HG02571 (cell line): ENCODE measurements around the gene PEX14.
"Not testable (repeated sequence)": the region's sequence is repeated elsewhere in the genome, so short reads cannot be mapped to it uniquely, and the experiment has no call there.

ENCODE experiments used
- ATAC-seq: cut with Tn5 transposase; IDR thresholded peaks from one replicate; pipeline ENCODE4 v1.9.1; 2021; ENCODE audit warnings: mild to moderate bottlenecking, moderate library complexity; ENCODE audit not compliant: unreplicated experiment

Gene PEX14

GRCh38 chr1:10450156-10450814, 24.5 kb upstream of the PEX14 start:
- ATAC-seq = no peak

DNA sequence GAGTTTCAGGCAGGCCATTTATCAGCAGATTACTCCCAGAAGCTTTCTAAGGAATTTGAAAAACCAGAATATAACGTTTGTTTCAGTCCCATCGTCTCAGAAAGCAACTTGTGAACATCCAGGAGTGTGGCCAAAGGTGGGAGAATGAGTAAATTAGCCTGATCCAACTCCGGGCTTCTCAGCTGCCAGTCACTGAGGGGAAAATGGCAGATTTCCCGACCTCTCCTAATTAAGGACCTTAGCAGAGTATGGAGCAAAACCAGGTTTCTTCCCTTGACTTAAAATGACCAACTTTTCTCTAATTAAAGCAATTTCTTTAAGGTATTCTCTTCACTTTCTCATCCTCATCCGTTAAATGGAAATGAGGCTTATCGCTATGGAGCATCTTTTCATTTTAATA, 23.9 kb upstream of the PEX14 start:
- no peak for ATAC-seq

GRCh38 chr1:10451287-10451686, 23.5 kb upstream of the PEX14 start:
- no peak for ATAC-seq

DNA sequence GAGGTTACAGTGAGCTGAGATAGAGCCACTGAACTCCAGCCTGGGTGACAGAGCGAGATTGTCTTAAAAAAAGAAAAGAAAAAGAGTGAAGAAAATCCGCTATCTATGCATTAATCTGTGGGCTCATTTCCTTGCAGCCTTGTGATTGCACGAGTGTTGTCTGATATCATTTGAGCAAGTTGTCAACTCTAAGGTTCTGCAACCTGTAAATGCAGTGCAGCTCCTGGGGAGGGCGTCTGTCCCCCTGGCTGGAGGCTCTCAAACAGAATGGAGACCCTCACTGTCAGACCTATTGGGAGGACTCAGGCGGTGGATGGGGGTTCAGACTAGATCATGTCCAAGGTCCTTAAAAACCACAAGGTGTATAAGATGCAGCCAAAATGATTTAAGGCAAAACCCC, 18.7 kb upstream of the PEX14 start:
- ATAC-seq = no peak

GRCh38 chr1:10456661-10457060, 18.1 kb upstream of the PEX14 start:
- ATAC-seq = no peak

- not testable (repeated sequence) for ATAC-seq
Observed at GRCh38 chr1:10457462-10457861, 17.3 kb upstream of the PEX14 start.

DNA sequence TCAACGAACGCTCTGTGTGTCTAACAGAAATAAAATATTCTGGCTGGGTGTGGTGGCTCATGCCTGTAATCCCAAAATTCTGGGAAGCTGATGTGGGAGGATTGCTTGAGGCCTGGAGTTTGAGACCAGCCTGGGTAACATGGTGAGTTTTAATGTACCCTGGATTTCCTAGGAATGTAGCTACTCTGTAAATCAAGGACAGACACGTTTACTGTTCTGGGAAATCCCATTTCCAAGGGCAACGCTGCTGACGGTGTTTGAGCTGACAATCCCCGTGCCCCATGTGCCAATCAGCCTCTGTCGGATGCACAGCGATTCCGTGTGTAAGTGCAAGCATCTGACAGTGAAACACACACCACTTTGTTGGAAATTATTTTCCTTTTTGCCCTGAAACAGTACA, 16.9 kb upstream of the PEX14 start:
- no peak for ATAC-seq

GRCh38 chr1:10459184-10459583, 15.6 kb upstream of the PEX14 start:
- ATAC-seq = no peak

DNA sequence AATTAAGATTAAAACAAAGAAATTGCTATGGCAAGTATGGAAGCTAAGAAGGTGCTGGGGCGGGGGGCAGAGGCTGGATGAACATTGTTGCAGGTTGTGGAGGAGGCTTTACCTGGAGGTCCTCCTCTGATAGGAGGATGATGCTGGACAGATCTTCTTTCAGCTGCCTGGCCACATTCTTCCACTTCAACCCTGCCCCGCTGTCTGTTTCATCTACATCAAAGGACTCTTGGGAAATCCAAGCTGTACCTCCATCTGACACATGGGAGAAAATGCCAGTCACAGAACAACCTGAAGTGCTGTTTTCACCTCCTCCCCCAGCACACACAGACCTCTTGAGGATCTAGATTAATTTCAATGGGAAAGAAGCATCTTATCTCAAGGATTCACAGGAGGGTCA, 7.7 kb upstream of the PEX14 start:
- ATAC-seq = no peak

DNA sequence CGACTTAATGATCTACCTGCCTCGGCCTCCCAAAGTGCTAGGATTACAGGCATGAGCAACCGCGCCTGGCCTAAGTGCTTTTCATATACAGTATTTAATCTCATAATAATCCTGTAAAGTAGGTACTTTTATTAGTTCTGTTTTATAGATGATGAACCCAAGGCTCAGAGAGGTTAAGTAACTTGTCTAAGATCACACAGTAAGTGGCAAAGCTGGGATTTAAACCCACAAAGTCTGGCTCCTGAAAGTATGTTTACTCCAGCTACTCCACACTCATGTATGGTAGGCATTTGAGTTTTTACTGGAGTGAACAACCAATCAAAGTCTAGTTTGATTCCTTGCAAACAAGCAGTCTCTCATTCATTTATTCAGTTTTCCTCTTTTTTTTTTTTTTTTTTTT, 4.7 kb upstream of the PEX14 start:
- no peak for ATAC-seq

- ATAC-seq = peak; percentile 5
Observed at GRCh38 chr1:10471411-10472219, 3.1 kb upstream of the PEX14 start.

DNA sequence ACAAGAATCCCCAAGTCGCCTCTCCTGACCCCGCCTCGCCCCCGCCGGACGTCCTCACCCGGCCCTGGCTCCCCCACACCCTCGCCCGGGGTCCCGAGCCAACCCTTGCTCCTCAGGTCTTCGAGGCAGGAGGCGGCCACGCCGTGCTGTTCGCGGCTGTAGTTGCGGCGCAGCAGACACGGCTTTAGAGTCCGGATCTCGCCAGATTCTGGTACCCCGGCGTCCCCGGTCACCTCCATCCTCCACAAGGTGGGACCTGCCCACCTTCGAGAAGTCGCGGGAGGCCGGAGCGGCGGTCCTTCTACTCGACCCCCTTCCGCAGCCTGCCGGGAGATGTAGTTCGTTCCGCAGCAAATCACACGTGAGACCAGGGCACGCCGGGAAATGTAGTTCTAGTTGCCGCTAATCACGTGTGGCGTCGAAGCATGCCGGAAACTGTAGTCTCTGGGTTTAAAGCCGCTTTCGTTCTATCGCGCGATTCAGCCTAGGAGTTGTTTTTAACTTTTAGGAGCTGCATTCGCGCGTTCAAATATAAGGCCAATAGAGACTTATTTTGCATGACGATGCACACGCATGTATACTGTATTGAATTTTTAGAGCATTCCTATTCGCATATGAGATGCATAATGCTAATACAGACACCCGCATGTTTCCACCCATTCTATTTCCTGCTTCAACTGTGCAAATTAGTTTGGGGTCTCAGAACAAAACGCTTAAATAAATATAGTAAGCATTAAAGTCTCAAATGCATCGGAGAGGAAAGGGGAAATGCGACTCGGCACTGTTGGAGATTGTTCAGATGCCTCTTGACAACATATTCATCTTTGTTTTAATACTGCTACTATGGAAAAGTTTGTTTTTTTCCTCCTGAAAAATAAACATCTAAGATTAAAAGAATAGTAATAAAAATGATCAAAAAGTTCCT, 2.3 kb upstream of the PEX14 start, which contains the start of gene DFFA:
TSS of gene DFFA (minus strand) at position 310 of the 925 bp plus-strand sequence. CDS start at position 239, 71 bp downstream.
- peak; percentile 64 for ATAC-seq

GRCh38 chr1:10473145-10473765, 1.5 kb upstream of the PEX14 start:
- ATAC-seq = no peak

GRCh38 chr1:10474309-10474612, 489 bp upstream of the PEX14 start:
- not testable (repeated sequence) for ATAC-seq

DNA sequence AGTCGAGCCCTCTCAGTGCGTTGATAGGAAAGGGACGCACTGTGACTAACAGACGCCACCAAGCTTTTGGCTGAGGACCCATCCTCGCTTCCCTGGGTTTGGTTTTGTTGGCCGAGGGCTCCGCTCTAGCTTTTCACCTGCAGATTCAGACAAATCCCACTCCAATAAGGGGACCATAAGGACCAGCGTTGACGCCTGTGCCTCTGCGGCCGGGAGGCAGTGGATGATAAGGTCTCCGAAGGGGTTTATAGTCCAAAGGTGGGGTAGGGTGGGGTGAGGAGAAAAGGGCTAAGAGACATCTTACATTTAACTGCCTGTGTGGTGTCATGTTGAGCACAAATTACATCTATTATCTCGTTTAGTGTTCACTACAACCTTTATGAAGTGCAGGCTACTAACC, 760 bp downstream of the PEX14 start:
- ATAC-seq = no peak

- no peak for ATAC-seq
Observed at GRCh38 chr1:10479296-10479695, 4.5 kb downstream of the PEX14 start.

- ATAC-seq = no peak
Observed at GRCh38 chr1:10480614-10481013, 5.9 kb downstream of the PEX14 start.

DNA sequence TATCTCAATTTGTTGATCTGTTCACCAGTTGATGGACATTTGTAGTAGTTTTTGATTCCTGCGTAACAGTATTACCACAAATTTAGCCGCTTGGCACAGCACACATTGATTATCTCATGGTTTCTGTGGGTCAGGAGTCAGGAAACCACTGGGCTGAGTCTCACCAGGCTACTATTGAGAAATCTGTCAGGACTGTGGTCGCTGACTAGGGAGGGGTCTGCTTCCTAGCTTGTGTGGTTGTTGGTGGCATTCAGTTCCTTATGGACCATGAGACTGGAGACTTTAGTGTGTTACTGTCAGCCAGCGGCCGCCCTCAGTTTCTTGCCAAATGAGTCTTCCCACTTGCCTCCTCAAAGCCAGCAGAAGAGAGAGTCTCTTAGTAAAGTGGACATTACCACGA, 9.8 kb downstream of the PEX14 start:
- ATAC-seq = no peak

DNA sequence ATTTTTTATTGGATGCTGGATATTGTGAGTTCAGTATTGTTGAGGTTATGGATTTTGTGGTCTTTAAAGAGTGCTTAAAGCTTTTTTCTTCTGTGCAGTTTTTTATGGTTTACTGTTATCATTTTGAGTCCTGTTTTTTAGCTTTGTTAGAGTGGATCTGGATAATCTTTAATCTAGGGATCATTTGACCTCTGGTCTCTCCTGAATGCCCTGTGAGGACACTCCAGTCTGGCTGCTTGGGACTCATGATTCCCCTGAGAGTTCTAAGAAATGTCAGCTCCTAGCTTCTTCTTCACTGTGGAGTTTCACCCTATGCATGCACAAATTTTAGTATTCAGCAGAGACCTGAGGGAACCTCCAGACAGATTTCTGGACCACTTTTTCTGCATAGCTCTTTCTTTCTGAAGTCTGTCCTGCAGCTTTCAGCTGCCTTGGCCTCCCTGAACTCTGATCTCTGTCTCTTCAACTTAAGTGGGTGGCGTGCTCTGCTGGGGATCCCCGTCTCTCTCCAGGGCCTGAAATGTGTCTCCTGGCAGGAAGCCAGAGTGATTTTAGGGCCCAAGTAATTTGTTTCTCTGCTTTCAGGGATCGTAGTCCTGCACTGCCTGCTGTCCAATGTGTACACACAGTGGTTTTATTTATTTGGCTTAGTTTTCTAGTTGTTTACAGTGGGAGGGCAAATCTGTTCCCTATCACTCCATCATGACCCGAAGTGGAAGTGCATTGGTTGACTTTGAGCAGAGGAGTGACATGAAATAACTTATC, 14.7 kb downstream of the PEX14 start:
- no peak for ATAC-seq

GRCh38 chr1:10490286-10490970, 15.7 kb downstream of the PEX14 start:
- ATAC-seq = no peak
